A549 treated with DMSO at 1 μM for 4 hours (cell line): ENCODE data around the gene SCN4A. TPM values are rescaled to one million over a fixed set of nuclear protein-coding genes. Genes with fewer than 3 reads are reported as not detected.

Experiments
- total RNA-seq: library from RNA; stranded (reverse); fragments of 200-300 nt; extraction: Qiagen RNA extraction; gene quantifications from 5 replicates; pipeline ENCODE4 v1.2.3, GENCODE V29; 2022; ENCODE audit warnings: low read depth

Gene SCN4A
- 0.04 to 0.15 TPM (median 0.07 TPM) in 4 of 5 replicates, not detected in the other for total RNA-seq

GRCh38 chr17:63972796-63973195 is at the start of gene SCN4A:
Gene SCN4A, minus strand, starts transcription at chr17:63972918. Its CDS starts 77 bp downstream, at chr17:63972841.

GRCh38 chr17:64020056-64020766 is 47.5 kb upstream of the SCN4A start, which contains the start of gene ICAM2:
Gene ICAM2, minus strand, starts transcription at chr17:64020633. Its CDS starts 13,942 bp downstream, at chr17:64006691.

GRCh38 chr17:63998050-63998720 is 25.5 kb upstream of the SCN4A start, which contains the start of gene PRR29:
Gene PRR29, plus strand, starts transcription at chr17:63998351. Its CDS starts 14 bp downstream, at chr17:63998365.

GRCh38 chr17:63931981-63932561 is 40.6 kb downstream of the SCN4A start, which contains the start of gene CD79B:
Gene CD79B, minus strand, starts transcription at chr17:63932331. Its CDS starts 70 bp downstream, at chr17:63932261.

GRCh38 chr17:63918789-63919305 is 53.9 kb downstream of the SCN4A start, which contains the start of gene GH1:
Gene GH1, minus strand, starts transcription at chr17:63918839. Its CDS starts 63 bp downstream, at chr17:63918776.

GRCh38 chr17:63911041-63911635 is 61.6 kb downstream of the SCN4A start, which contains the start of gene CSHL1:
Gene CSHL1, minus strand, starts transcription at chr17:63911258. Its CDS starts 62 bp downstream, at chr17:63911196.

GRCh38 chr17:63896524-63897354 is 76.0 kb downstream of the SCN4A start, which contains the start of gene CSH1:
Gene CSH1, minus strand, starts transcription at chr17:63896574. Its CDS starts 63 bp downstream, at chr17:63896511.

Other genes starting within 250 kb of the SCN4A start
- 24.9 to 30.7 TPM (median 27.0 TPM) in 5 replicates for gene STRADA, start 231.1 kb downstream of the SCN4A start, total RNA-seq
- 99.5 to 128 TPM (median 109 TPM) in 5 replicates for gene CCDC47, start 199.3 kb downstream of the SCN4A start, total RNA-seq
- 94.9 to 104 TPM (median 99.5 TPM) in 5 replicates for gene DDX42, start 198.7 kb downstream of the SCN4A start, total RNA-seq
- 212 to 238 TPM (median 224 TPM) in 5 replicates for gene PSMC5, start 145.5 kb downstream of the SCN4A start, total RNA-seq
- 58.9 to 69.1 TPM (median 61.6 TPM) in 5 replicates for gene FTSJ3, start 145.3 kb downstream of the SCN4A start, total RNA-seq
- gene SMARCD2, start 130.2 kb downstream of the SCN4A start, total RNA-seq, result 50.3 to 66.7 TPM (median 60.9 TPM) in 5 replicates
- gene CSH2, start 99.2 kb downstream of the SCN4A start, total RNA-seq, result not detected in 5 replicates
- not detected in 5 replicates for gene GH2, start 91.0 kb downstream of the SCN4A start, total RNA-seq
- gene CSH1, start 76.3 kb downstream of the SCN4A start, total RNA-seq, result not detected in 5 replicates
- gene CSHL1, start 61.7 kb downstream of the SCN4A start, total RNA-seq, result not detected in 5 replicates
- not detected in 5 replicates for gene GH1, start 54.1 kb downstream of the SCN4A start, total RNA-seq
- 0.08 to 0.18 TPM (median 0.13 TPM) in 3 of 5 replicates, not detected in the others for gene CD79B, start 40.6 kb downstream of the SCN4A start, total RNA-seq
- 0.52 to 0.95 TPM (median 0.70 TPM) in 5 replicates for gene PRR29, start 25.4 kb upstream of the SCN4A start, total RNA-seq
- gene ICAM2, start 47.7 kb upstream of the SCN4A start, total RNA-seq, result 0.15 to 0.23 TPM in 2 of 5 replicates, not detected in the others
- gene ERN1, start 157.2 kb upstream of the SCN4A start, total RNA-seq, result 3.6 to 4.8 TPM (median 4.0 TPM) in 5 replicates